ENCODE data around the gene PRKCSH. TPM values are rescaled to one million over a fixed set of nuclear protein-coding genes. Genes with fewer than 3 reads are reported as not detected.

Gene PRKCSH
- total RNA-seq, 1 experiment from 2014 or later, result 110 TPM

GRCh38 chr19:11499890-11500420 is 64.5 kb downstream of the PRKCSH start:
- H3K27me3 ChIP-seq (replicated peaks), result no peaks in the 10 kb centered on the region
- H3K36me3 ChIP-seq, result peaks cover 19% of the 10 kb centered on the region; the same call in 1 of the 2 replicates
- DNase-seq (ENCODE audit: low read depth in 1 of 2, low spot score in 2 of 2), result no peak
- H3K4me1 ChIP-seq (replicated peaks), result peaks cover 5% of the 10 kb centered on the region; the same call in 1 of the 2 replicates
- H3K4me3 ChIP-seq, result no peak overlapping the region
- no peak overlapping the region for H3K27ac ChIP-seq
- H3K9me3 ChIP-seq (replicated peaks), result no peaks in the 10 kb centered on the region

Other genes with a start within 250 kb of the PRKCSH start
- 278 and 472 TPM in 2 replicates for gene KANK2, start 238.1 kb upstream of the PRKCSH start, total RNA-seq (2014; rRNA removed; shearing (Covaris generic))
- 0.61 TPM in 1 of 2 replicates, not detected in the other for gene ANGPTL8, start 196.0 kb upstream of the PRKCSH start, total RNA-seq (2014; rRNA removed; shearing (Covaris generic))
- gene DOCK6, start 173.1 kb upstream of the PRKCSH start, total RNA-seq (2014; rRNA removed; shearing (Covaris generic)), result 2.0 and 7.9 TPM in 2 replicates
- gene TSPAN16, start 139.5 kb upstream of the PRKCSH start, total RNA-seq (2014; rRNA removed; shearing (Covaris generic)), result 0.50 TPM in 1 of 2 replicates, not detected in the other
- gene RAB3D, start 96.0 kb upstream of the PRKCSH start, total RNA-seq (2014; rRNA removed; shearing (Covaris generic)), result 0.38 and 1.4 TPM in 2 replicates
- 113 and 138 TPM in 2 replicates for gene TMEM205, start 89.4 kb upstream of the PRKCSH start, total RNA-seq (2014; rRNA removed; shearing (Covaris generic))
- gene CCDC159, start 89.1 kb upstream of the PRKCSH start, total RNA-seq (2014; rRNA removed; shearing (Covaris generic)), result 5.1 and 7.3 TPM in 2 replicates
- gene PLPPR2, start 80.2 kb upstream of the PRKCSH start, total RNA-seq (2014; rRNA removed; shearing (Covaris generic)), result 22.3 and 22.5 TPM in 2 replicates
- 0.38 and 0.79 TPM in 2 replicates for gene SWSAP1, start 61.0 kb upstream of the PRKCSH start, total RNA-seq (2014; rRNA removed; shearing (Covaris generic))
- gene EPOR, start 51.3 kb upstream of the PRKCSH start, total RNA-seq (2014; rRNA removed; shearing (Covaris generic)), result 2.6 and 4.5 TPM in 2 replicates
- 0.22 TPM in 1 of 2 replicates, not detected in the other for gene RGL3, start 16.3 kb upstream of the PRKCSH start, total RNA-seq (2014; rRNA removed; shearing (Covaris generic))
- gene ODAD3, start 514 bp upstream of the PRKCSH start, total RNA-seq (2014; rRNA removed; shearing (Covaris generic)), result 0.24 TPM in 1 of 2 replicates, not detected in the other
- gene ELAVL3, start 45.4 kb downstream of the PRKCSH start, total RNA-seq (2014; rRNA removed; shearing (Covaris generic)), result 1.3 TPM in 1 of 2 replicates, not detected in the other
- 2.3 and 4.8 TPM in 2 replicates for gene ZNF653, start 70.2 kb downstream of the PRKCSH start, total RNA-seq (2014; rRNA removed; shearing (Covaris generic))
- 29.5 and 60.6 TPM in 2 replicates for gene ECSIT, start 93.5 kb downstream of the PRKCSH start, total RNA-seq (2014; rRNA removed; shearing (Covaris generic))
- 73.5 and 93.9 TPM in 2 replicates for gene CNN1, start 103.2 kb downstream of the PRKCSH start, total RNA-seq (2014; rRNA removed; shearing (Covaris generic))
- 52.7 and 61.6 TPM in 2 replicates for gene ELOF1, start 123.6 kb downstream of the PRKCSH start, total RNA-seq (2014; rRNA removed; shearing (Covaris generic))
- not detected in 2 replicates for gene ACP5, start 142.0 kb downstream of the PRKCSH start, total RNA-seq (2014; rRNA removed; shearing (Covaris generic))
- 14.6 and 14.7 TPM in 2 replicates for gene ZNF627, start 161.8 kb downstream of the PRKCSH start, total RNA-seq (2014; rRNA removed; shearing (Covaris generic))